NB4 (cell line): ENCODE measurements around the gene CABLES1.

Source experiments
- CTCF ChIP-seq: IDR thresholded peaks from one replicate; pipeline ENCODE4 v1.5.1; 2012; ENCODE audit warnings: low read depth, low read length
- POLR2A ChIP-seq: IDR thresholded peaks from 2 replicates; pipeline ENCODE4 v1.6.1; 2011; ENCODE audit warnings: mild to moderate bottlenecking; ENCODE audit not compliant: insufficient read length; ENCODE audit errors: extremely low read depth

DNA sequence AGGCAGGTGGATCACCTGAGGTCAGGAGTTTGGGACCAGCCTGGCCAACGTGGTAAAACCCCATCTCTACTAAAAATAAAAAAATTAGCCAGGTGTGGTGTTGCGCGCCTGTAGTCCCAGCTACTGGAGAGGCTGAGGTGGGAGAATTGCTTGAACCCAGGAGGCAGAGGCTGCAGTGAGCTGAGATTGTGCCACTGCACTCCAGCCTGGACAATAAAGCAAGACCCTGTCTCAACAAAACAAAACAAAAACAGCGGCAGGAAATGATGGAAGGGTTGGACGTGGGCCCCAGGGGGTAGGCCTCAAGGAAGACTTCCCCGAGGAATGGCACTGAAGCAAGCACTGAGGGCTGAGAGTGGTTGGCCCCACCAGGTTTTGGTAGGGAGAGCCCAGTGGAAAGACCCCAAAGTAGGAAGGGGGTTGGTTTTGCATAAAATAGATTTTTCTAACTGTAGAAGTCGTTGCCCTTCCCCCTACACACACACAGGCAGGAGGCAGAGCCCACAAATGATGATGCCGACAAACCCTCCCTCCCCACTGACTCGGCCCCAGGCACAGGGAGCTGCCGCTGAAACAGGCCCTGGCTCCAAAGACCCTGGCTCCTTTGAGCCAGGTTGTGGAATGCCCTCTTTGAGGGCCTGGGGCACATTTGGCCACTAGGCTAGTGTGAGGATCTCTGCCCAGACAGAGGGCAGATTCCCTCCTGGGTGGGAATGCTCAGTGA, 104.8 kb downstream of the CABLES1 start:
- TF ChIP-seq CTCF (no peak), POLR2A (no peak)
